GM18519 (cell line): ENCODE data around the gene PTPN23.

ENCODE experiments used
- ATAC-seq: cut with Tn5 transposase; IDR thresholded peaks from one replicate; pipeline ENCODE4 v1.9.1; 2021; ENCODE audit warnings: mild to moderate bottlenecking, moderate library complexity; ENCODE audit not compliant: unreplicated experiment, low FRiP score

Gene PTPN23

DNA sequence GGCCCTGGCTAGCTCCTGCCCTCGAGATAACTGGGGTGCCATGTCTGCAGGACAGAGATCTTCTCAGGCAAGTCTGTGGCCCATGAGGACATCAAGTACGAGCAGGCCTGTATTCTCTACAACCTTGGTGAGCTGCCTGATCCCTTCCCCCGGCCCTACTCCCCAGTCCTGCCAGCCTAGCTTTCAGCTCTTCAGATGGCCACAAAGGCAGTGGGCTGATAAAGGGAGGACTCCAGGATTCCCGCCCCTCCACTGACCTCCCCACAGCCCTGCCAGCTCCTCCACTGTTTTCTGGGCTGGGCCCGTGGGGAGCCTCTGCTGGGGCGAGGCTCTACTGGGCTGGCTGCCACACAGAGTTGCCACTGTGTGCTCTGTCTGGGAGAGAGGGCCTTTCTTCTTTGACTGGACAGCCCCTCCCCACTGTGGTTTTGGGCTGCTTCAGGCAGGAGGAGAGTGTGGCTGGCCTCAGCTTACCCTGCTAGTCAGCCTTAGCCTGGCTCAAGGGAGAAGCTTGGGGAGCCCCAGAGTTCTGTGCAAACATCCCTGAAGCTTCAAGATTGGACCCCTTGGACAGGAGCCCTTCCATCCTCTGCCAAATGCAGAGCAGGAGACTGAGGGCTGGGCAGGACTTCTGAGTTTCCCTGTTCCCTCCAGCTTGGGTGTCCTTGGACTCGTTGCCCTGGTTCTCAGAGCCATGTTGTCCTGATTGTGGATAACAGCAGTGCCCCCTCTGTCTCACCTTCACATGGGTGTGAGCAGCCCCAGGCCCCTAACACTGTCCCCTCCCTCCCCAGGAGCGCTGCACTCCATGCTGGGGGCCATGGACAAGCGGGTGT lies 24.4 kb downstream of the PTPN23 start:
- ATAC-seq, result no peak

DNA sequence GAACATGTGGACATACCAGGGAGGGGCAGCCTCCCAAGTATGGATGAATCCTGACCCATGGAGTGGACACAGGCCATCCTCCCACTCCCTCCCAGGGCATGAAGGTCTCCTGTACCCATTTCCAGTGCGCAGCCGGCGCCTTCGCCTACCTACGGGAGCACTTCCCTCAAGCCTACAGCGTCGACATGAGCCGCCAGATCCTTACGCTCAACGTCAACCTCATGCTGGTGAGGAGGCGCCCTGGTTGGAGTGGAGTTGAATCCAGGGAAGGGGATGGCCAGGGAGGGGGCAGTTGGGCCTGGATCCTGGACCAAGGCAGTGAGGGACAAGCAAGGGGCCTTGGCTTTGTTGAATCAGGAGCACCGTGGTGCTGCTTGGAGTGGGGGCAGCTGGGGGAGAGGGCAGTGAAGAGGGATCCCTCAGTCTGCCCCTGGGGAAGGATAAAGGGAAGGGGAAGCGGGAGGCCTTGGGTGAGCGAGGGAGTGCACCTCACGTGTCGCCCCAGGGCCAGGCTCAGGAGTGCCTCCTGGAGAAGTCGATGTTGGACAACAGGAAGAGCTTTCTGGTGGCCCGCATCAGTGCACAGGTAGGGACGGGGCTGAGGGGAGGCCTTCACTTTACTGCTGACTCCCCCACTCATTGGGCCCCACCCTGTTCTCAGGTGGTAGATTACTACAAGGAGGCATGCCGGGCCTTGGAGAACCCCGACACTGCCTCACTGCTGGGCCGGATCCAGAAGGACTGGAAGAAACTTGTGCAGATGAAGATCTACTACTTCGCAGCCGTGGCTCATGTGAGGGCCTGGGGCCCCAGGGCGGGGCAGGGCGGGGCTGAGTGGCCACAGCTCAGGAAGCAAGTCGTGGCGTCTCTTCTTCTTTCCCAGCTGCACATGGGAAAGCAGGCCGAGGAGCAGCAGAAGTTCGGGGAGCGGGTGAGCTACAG lies 25.3 kb downstream of the PTPN23 start:
- ATAC-seq, result no peak

DNA sequence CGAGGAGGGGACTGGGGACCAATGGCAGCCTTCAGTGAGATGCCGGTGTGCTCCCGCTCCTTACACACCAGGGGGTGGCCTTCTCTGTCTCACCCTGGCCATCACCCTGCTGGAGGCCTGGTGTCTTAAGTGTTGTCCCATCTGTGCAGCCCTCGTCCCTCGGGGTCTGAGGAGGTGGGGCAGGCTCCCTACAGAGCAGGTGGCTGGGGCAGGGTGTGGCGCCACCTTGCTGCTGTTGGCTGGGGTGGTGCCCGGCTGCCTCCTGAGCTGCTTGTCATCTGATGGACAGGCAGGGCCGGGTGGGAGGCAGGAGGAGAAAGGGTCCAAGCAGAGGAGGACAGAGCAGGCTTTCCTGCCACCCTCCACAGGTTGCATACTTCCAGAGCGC lies 25.9 kb downstream of the PTPN23 start:
- no peak for ATAC-seq

DNA sequence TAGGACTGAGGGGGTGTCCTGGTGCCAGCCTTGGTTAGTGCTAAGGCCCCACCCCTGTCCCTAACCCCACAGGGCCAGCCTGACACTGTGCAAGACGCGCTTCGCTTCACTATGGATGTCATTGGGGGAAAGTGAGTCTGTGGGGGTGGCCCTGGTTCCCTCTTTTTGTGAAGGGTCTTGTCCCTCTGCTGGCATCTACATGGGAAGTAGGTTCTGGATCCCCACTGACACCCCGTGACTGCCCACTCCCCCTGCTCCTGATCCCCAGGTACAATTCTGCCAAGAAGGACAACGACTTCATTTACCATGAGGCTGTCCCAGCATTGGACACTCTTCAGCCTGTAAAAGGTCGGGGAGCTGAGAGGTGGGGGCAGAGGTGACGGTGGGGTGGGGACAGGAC lies 26.4 kb downstream of the PTPN23 start:
- no peak for ATAC-seq

DNA sequence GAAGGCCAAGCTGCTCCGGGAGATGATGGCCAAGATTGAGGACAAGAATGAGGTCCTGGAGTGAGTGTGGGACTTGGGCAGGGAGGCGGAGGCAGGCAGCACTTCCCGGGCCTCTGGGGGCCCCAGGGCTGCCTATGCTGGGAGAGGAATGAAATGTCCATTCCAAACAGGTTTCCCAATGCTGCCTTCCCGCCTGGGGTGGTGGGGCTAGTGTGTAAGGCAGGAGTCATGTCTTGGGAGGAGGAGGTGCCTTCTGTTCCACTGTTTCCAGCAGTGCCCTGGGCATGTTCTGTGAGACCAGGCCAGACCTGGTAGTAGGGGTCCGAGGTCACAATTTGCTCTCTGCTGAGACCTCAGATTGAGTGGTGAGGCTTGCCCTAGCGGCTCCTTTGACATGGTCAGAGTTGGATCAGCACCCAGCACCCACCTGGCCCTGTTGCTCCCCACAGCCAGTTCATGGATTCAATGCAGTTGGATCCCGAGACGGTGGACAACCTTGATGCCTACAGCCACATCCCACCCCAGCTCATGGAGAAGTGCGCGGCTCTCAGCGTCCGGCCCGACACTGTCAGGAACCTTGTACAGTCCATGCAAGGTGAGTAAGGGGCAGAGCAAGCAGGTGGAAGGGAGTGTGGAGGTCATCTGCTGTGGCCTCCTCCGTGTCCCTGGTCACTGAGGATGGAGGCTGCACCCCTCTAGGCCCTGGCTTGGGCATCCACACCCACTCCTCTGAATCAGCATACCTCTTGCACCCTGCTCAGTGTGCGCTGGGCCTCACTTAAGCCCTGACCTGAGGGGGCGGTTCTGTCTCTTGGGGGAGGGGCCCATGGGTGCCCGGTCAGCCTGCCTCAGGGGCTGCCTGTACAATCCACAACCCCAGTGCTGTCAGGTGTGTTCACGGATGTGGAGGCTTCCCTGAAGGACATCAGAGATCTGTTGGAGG lies 27.3 kb downstream of the PTPN23 start:
- no peak for ATAC-seq

DNA sequence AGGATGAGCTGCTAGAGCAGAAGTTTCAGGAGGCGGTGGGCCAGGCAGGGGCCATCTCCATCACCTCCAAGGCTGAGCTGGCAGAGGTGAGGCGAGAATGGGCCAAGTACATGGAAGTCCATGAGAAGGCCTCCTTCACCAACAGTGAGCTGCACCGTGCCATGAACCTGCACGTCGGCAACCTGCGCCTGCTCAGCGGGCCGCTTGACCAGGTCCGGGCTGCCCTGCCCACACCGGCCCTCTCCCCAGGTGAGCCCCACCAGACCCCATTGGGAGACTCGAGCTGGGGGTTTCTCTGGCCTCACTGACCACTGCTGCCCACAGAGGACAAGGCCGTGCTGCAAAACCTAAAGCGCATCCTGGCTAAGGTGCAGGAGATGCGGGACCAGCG lies 28.0 kb downstream of the PTPN23 start:
- no peak for ATAC-seq

DNA sequence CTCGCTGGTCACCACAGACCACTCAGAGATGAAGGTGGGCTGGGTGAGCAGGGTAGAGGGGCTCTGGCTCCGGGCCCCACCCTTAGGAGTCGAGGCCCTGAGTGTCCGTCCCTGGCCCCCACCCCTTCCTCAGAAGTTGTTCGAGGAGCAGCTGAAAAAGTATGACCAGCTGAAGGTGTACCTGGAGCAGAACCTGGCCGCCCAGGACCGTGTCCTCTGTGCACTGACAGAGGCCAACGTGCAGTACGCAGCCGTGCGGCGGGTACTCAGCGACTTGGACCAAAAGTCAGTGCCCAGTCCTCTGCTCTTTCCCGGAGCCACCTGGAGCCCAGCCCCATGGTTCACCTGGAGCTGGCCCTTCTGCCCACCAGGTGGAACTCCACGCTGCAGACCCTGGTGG lies 28.5 kb downstream of the PTPN23 start:
- ATAC-seq, result no peak

DNA sequence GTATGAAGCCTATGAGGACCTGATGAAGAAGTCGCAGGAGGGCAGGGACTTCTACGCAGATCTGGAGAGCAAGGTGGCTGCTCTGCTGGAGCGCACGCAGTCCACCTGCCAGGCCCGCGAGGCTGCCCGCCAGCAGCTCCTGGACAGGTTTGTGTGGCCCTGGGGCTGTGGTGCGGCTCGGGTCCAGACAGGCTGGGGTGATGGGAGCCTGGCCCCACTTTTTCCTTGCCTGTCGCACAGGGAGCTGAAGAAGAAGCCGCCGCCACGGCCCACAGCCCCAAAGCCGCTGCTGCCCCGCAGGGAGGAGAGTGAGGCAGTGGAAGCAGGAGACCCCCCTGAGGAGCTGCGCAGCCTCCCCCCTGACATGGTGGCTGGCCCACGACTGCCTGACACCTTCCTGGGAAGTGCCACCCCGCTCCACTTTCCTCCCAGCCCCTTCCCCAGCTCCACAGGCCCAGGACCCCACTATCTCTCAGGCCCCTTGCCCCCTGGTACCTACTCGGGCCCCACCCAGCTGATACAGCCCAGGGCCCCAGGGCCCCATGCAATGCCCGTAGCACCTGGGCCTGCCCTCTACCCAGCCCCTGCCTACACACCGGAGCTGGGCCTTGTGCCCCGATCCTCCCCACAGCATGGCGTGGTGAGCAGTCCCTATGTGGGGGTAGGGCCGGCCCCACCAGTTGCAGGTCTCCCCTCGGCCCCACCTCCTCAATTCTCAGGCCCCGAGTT lies 29.0 kb downstream of the PTPN23 start:
- ATAC-seq, result no peak

DNA sequence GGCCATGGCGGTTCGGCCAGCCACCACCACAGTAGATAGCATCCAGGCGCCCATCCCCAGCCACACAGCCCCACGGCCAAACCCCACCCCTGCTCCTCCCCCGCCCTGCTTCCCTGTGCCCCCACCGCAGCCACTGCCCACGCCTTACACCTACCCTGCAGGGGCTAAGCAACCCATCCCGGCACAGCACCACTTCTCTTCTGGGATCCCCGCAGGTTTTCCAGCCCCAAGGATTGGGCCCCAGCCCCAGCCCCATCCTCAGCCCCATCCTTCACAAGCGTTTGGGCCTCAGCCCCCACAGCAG lies 29.5 kb downstream of the PTPN23 start:
- ATAC-seq, result no peak

DNA sequence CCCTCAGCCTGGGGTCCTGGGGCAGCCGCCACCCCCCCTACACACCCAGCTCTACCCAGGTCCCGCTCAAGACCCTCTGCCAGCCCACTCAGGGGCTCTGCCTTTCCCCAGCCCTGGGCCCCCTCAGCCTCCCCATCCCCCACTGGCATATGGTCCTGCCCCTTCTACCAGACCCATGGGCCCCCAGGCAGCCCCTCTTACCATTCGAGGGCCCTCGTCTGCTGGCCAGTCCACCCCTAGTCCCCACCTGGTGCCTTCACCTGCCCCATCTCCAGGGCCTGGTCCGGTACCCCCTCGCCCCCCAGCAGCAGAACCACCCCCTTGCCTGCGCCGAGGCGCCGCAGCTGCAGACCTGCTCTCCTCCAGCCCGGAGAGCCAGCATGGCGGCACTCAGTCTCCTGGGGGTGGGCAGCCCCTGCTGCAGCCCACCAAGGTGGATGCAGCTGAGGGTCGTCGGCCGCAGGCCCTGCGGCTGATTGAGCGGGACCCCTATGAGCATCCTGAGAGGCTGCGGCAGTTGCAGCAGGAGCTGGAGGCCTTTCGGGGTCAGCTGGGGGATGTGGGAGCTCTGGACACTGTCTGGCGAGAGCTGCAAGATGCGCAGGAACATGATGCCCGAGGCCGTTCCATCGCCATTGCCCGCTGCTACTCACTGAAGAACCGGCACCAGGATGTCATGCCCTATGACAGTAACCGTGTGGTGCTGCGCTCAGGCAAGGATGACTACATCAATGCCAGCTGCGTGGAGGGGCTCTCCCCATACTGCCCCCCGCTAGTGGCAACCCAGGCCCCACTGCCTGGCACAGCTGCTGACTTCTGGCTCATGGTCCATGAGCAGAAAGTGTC lies 30.2 kb downstream of the PTPN23 start:
- ATAC-seq, result no peak

DNA sequence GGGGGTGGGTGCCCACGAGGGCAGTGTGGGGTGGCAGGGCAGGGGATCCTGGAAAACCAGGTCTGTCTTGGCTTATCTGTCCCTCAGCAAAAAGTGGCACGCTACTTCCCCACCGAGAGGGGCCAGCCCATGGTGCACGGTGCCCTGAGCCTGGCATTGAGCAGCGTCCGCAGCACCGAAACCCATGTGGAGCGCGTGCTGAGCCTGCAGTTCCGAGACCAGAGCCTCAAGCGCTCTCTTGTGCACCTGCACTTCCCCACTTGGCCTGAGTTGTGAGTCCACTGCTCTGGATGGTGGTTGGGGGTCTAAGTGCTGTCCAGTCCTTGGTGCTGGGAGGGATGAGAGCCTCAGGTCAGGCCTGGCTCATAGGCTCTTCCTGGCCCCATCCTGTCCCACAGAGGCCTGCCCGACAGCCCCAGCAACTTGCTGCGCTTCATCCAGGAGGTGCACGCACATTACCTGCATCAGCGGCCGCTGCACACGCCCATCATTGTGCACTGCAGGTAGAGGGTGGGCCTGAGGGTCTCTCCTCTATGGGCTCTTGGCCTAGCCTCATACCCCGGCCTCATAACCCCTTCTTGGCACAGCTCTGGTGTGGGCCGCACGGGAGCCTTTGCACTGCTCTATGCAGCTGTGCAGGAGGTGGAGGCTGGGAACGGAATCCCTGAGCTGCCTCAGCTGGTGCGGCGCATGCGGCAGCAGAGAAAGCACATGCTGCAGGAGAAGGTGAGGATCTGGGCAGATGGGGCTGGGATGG lies 31.1 kb downstream of the PTPN23 start:
- no peak for ATAC-seq

DNA sequence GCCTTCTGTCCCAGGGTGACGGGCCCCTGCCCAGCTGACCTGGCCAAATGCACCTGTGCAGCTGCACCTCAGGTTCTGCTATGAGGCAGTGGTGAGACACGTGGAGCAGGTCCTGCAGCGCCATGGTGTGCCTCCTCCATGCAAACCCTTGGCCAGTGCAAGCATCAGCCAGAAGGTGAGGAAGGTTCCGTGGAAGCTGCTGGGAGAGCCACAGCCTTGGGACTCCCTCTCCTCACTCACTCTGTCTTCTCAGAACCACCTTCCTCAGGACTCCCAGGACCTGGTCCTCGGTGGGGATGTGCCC lies 31.6 kb downstream of the PTPN23 start:
- no peak for ATAC-seq

DNA sequence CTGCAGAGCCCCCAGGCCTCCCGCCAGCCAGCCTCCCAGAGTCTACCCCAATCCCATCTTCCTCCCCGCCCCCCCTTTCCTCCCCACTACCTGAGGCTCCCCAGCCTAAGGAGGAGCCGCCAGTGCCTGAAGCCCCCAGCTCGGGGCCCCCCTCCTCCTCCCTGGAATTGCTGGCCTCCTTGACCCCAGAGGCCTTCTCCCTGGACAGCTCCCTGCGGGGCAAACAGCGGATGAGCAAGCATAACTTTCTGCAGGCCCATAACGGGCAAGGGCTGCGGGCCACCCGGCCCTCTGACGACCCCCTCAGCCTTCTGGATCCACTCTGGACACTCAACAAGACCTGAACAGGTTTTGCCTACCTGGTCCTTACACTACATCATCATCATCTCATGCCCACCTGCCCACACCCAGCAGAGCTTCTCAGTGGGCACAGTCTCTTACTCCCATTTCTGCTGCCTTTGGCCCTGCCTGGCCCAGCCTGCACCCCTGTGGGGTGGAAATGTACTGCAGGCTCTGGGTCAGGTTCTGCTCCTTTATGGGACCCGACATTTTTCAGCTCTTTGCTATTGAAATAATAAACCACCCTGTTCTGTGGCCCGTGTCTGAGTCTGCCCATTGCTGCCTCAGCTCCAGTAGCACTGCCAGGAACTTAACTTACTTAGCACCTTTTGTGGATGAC lies 32.2 kb downstream of the PTPN23 start:
- ATAC-seq, result no peak

DNA sequence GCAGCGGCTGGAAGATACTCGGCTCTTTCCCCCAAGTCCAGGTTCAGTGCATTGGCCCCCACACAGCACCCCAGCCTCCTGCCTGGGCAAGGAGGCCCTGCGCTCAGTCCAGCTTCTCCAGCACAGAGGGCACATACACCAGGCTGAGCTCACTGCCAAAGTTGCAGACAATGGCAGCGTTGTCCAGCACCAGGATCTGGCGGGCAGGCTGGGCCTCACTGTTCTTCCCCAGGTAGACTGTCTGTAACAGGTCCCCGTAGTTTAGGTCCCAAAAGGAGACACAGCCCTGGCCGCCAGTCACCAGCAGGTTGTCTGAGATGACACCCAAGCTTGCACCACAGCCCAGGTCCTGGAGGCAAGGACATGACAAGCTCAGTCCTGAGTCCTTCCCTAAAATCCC lies 32.9 kb downstream of the PTPN23 start:
- no peak for ATAC-seq

DNA sequence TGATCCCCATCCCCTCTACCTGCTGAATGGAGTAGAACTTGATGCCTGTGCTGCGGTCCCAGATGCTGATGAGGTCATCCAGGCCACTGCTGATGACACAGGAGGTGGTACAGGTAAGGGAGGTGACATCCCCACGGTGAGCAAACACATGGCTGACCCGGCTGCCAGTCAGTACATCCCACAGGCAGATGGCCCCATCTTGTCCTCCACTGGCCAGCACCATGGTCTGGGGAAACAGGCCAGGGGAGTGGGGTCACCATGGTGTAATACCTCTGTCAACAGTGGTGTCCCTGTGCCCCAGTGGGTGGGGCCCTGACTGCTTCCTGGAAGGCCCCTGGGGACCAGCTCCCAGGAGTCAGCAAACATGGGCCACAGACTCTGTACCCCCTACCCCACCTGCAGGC lies 33.3 kb downstream of the PTPN23 start:
- no peak for ATAC-seq

DNA sequence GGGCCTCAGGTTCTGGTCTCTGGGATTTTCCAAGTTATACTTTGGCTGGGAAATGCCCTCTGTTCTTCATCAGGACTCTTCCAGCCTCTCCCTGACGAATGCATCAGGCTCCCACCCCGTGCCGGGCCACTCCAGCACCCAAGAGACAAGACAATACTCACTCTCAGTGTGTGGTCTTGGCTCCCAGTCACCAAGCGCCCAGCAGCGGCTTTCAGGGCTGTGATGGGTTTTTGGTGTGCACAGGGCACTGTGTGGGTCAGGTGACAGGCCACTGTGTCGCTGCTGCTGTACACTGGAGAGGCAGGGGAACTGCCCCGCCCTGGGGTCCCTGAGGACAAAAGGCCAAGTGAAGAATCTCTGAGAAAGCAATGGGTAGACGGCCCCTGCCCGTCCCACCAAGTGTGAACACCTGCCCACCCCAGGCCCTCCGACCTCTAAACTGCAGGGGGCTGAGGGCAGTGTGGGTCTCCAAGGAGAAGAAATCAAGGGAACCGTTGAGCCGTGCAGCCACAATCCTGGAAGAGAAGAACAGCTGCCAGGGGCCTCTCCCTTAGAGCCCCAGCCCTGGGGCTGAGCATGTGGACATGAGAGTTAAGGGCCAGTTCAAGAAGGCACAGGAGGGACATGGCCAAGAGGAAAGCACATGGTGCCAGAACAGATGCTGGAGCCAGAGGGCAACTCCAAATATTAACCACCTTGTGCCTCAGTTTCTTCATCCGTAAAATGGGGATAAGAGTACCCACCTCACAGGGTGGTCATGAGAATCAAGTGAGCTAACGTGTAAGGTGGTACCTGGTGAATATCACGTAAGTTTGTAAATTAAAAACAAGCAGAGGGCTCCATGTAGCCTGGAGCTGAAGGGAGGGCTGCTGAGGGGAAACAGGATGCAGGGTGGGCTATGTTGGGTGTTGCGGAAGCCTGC lies 34.1 kb downstream of the PTPN23 start:
- ATAC-seq, result no peak

DNA sequence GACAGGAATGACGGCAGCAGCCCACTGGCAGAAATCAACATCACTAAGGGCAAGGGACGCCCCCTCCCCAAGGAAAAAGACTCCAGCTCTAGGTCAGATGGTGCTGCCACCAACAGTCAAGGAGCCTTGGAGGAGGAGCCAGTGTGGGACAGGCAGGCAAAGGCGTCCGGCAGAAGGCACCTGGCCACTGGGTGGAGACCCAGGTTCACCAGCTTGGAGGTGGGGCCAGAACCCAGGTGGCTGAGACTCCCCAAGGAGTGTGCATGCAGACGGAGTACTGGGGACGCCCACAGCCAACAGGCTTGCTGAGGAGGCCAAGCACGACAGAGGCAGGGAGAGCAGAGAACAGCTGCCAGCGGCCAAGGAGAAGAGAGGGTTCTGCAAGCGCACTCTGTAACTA lies 35.2 kb downstream of the PTPN23 start:
- ATAC-seq, result no peak
